ENCODE measurements around the gene TEX14. TPM values are rescaled to one million over a fixed set of nuclear protein-coding genes. Genes with fewer than 3 reads are reported as not detected.

TEX14 gene, protein sequence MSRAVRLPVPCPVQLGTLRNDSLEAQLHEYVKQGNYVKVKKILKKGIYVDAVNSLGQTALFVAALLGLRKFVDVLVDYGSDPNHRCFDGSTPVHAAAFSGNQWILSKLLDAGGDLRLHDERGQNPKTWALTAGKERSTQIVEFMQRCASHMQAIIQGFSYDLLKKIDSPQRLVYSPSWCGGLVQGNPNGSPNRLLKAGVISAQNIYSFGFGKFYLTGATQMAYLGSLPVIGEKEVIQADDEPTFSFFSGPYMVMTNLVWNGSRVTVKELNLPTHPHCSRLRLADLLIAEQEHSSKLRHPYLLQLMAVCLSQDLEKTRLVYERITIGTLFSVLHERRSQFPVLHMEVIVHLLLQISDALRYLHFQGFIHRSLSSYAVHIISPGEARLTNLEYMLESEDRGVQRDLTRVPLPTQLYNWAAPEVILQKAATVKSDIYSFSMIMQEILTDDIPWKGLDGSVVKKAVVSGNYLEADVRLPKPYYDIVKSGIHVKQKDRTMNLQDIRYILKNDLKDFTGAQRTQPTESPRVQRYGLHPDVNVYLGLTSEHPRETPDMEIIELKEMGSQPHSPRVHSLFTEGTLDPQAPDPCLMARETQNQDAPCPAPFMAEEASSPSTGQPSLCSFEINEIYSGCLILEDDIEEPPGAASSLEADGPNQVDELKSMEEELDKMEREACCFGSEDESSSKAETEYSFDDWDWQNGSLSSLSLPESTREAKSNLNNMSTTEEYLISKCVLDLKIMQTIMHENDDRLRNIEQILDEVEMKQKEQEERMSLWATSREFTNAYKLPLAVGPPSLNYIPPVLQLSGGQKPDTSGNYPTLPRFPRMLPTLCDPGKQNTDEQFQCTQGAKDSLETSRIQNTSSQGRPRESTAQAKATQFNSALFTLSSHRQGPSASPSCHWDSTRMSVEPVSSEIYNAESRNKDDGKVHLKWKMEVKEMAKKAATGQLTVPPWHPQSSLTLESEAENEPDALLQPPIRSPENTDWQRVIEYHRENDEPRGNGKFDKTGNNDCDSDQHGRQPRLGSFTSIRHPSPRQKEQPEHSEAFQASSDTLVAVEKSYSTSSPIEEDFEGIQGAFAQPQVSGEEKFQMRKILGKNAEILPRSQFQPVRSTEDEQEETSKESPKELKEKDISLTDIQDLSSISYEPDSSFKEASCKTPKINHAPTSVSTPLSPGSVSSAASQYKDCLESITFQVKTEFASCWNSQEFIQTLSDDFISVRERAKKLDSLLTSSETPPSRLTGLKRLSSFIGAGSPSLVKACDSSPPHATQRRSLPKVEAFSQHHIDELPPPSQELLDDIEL (N-terminal part only)
- under 1 TPM; 0.44 to 0.73 (median 0.70) TPM for polyA plus RNA-seq (ENCODE audit: insufficient read length in 3 of 3)
- long read RNA-seq, donor 1: 0 reads
- long read RNA-seq, donor 2: 0 reads
- long read RNA-seq, donor 3: 0 reads
- long read RNA-seq, donor 4: 0 reads
- long read RNA-seq, donor 5: 0 reads
- long read RNA-seq, donor 6, partial matches to known transcripts: 6 of 6 reads
- long read RNA-seq, donor 6, other reads (novel, unspliced or antisense): 0 of 6 reads
- long read RNA-seq, donor 7: 0 reads
- long read RNA-seq, donor 8: 0 reads
- long read RNA-seq, donor 9: 0 reads
- long read RNA-seq, donor 10, partial matches to known transcripts: 19 of 31 reads
- long read RNA-seq, donor 10, other reads (novel, unspliced or antisense): 12 of 31 reads
- long read RNA-seq, donor 11: 0 reads
- long read RNA-seq, donor 12: 0 reads
- long read RNA-seq, donor 13: 0 reads
- long read RNA-seq, donor 14: 0 reads
- long read RNA-seq, donor 15: 0 reads
- long read RNA-seq, donor 16: 0 reads

DNA sequence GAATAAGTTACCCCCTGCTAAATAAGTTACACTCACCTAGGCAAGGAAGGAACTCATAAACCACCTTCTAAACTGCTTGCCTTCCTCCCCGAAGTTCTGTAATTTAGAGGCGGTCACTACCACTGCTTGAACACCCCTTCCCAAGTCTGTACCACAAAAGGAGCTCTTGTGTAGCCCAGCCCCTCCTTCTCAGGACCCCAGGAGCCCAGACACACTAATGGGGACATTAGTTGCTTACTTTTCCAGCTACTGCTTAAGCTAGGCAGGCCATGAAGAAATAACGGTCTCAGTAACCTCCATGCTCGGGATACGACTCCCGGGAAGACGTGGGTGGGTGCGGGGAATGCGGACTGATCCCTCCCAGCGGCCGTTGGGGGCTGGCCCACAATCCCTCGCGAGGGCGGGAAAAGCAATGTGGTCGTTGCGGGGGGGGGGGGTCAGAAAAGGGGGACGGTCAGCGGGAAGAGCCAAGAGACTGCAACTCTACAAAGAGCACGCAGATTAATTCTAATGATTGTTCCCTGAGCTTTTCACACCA lies at the start of gene TEX14:
Gene TEX14 (minus strand): TSS at position 345 of the 538 bp plus-strand sequence. CDS start 40,044 bp downstream, outside the sequence.
- DNase-seq (ENCODE audit: extremely low read depth in 1 of 11, low read depth in 9 of 11, low spot score in 4 of 11): no peak

DNA sequence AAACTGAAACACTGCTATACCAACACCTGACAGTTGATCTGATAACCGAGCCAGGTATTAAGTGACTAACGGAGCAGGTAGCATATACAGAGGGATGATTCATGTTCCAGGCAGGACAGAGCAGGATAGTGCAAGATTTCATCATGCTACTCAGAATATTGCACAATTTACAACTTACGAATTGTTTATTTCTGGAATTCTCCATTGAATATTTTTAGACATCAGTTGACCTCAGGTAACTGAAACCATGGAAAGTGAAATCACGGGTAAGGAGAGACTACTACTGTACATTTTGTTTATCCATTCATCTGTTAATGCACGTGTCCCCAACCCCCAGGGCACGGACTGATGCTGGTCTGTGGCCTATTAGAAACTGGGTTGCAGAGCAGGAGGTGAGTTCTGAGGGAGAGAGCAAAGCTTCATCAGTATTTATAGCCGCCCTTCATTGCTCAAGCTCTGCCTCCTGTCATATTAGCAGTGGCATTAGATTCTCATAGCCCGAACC lies 49.3 kb upstream of the TEX14 start:
- DNase-seq (ENCODE audit: extremely low read depth in 1 of 11, low read depth in 9 of 11, low spot score in 4 of 11): no peak

DNA sequence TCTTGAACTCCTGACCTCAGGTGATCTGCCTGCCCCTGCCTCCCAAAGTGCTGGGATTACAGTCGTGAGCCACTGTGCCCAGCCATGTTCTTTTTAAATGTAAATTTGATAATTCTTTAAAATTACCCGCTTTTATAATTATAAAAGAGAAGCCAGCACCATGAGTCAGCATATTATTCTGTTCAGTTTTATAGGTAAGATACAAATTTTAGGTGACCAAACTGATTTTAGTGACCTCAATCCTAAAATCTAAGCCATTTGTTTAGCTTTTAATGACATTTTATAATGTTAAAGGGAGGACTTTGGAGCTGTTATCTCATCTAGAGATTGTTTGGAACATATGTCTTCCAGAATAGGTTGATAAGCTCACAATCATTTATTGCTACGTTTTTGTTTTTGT lies 43.0 kb upstream of the TEX14 start:
- no peak for DNase-seq (ENCODE audit: extremely low read depth in 1 of 11, low read depth in 9 of 11, low spot score in 4 of 11)

DNA sequence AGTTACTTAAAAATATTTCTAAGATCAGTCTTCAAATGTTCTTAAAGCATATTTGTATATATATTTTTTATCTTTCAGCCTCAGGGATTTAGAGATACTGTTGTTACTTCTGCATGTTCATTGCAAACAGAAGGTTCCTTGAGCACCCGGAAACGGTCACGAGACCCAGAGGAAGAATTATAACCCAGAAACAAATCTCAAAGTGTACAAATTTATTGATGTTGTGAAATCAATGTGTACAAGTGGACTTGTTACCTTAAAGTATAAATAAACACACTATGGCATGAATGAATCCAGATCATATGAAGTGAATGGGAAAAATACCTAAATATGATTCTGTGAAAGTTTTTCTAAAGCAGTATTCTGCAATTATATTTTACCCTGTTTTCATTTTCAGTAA lies 42.2 kb upstream of the TEX14 start:
- no peak for DNase-seq (ENCODE audit: extremely low read depth in 1 of 11, low read depth in 9 of 11, low spot score in 4 of 11)

DNA sequence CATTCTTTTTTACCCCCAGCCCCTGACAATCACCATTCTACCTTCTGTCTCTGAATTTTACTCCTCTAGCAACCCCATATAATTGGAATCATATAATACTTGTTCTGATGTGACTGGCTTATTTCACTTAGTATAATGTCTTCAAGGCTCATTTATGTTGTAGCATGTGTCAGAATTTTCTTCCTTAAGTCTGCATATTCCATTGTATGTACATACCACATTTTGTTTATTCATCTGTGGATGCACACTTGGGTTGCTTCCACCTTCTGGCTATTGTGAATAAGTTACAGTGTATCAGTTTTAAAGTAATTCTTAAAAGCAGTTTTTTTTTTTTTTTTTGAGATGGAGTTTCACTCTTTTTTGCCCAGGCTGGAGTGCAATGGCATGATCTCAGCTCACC lies 39.1 kb upstream of the TEX14 start:
- DNase-seq (ENCODE audit: extremely low read depth in 1 of 11, low read depth in 9 of 11, low spot score in 4 of 11): no peak

DNA sequence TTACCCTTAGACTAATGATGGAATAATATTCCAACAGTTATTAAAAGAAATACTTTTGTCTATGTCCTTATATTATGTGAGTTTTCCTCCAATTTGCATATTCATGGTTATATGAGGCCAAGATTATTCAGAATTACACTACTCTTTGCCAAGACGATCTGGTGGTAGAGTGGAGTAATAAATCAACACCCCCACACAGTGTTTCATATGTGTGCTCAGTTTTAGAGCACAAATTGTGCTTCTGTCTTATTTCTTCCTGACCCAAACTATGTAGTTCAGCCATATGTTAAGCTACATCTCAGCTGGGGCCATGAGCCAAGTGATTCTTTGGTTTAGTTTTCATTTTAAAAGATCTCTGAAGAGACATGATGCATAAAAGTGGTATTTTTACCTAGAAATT lies 37.0 kb upstream of the TEX14 start:
- DNase-seq (ENCODE audit: extremely low read depth in 1 of 11, low read depth in 9 of 11, low spot score in 4 of 11): no peak

DNA sequence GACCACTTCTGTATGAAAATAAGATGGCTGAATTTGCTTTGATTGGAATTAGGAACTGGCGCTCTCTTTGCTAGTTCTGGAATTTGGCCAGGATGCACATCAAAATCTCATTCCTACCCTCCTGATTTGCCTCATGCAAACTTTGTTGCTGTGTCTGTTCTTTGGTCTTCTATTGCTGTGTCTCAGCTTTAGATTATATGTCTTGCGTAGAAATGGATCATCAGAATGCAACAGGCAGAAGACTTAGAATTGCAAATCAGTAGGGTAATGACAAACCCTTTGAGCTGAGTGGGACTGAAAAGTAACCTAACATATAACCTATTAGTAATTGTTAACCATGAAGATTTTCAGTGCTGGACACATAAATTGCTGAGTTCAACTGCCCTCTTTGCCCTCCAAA lies 30.9 kb upstream of the TEX14 start:
- no peak for DNase-seq (ENCODE audit: extremely low read depth in 1 of 11, low read depth in 9 of 11, low spot score in 4 of 11)

DNA sequence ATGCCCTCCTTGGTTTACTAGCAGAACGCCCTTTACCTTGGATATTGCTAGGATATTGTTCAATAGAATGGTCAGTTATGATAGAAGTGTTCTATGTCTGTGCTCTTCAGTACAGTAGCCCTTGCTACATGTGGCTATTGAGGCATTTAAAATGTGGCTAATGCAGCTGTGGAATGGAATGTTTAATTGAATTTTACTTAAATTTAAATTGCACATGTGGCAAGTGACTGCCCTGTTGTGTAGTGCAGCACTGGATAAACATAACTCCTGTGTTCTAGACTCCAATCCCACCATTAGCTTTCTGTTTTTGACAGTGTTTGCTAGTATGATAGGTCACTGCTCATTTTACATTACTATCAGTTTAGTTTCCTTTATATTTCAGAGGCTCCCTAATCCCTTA lies 30.4 kb upstream of the TEX14 start:
- DNase-seq (ENCODE audit: extremely low read depth in 1 of 11, low read depth in 9 of 11, low spot score in 4 of 11): no peak

DNA sequence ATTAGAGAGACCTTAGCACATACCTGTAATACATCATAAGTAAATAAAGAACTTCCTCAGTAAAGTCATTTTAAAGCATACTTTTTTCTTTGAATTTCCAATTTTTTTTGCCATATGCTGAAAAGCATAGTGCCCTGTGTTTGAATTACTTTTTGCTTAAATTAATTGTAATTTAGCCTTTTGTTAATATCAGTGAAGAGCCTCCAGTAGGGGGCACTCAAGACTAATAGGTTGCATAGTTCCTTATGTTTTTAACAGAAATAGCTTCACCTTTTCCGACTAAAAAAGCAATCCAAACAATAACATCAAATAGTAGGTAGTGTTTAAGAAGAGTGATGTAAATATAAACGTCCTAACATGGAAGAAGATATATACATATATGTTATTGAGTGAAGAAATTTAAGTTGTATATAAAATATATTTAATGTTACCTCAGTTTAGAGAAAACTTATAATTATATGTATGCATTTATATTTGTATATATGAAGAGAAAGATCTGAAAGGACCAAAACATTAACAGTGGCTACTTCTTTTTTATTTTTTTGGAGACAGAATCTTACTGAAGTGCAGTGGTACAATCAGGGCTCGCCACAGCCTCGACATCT lies 19.2 kb upstream of the TEX14 start:
- peak in 7 of 11 donors; percentile 38 to 65 (median 42) for DNase-seq (ENCODE audit: extremely low read depth in 1 of 11, low read depth in 9 of 11, low spot score in 4 of 11)

DNA sequence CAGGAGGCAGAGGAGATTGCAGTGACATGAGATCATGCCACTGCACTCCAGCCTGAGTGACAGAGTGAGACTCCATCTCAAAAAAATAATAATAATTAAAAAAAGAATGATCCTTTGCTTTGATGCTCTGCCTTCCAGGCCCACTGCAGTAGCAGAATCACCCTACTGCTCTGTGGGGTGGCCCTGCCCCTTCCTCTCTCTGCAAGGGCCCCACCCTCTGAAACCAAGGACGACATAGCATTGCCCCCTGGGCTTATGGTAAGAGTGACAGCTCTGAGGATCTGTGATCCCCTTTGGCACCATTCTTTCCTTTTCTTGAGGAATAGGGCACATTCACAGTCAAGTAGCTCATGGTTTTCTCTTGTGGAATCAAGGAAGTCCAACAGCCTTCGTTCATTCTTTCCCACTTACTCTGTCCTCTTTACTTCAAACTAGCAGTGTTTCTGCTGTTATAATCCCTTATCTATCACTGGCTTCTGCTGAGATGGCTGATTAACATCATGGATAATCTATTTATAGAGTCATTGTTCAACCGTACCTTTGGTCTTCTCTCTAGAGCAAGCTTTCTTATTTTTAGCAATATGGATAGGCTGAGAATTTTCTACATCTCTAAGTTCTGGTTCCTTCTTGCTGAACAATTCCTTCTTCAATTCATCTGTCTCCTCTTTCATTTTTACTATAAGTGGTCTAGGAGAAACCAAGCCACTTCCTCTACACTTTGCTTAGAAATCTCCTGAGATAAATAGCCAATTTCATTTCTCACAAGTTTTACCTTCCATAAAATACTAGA lies 14.7 kb upstream of the TEX14 start:
- DNase-seq (ENCODE audit: extremely low read depth in 1 of 11, low read depth in 9 of 11, low spot score in 4 of 11): no peak

DNA sequence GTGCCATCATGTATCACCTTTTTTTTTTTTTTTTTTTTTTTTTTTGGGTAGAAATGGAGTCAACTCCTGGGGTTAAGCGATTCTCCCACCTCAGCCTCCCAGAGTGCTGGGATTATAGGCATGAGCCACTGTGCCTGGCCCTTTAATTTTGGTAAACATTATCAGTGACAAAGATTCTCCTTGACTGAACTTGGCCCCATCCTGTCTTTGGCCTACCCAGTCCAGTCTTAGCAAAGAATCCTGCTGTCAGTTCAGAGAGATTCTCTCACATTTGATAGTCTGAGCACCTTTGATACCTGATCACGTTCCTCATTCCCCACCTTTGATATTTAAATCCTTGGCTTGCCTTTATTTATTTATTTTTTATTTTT lies 12.1 kb upstream of the TEX14 start:
- DNase-seq (ENCODE audit: extremely low read depth in 1 of 11, low read depth in 9 of 11, low spot score in 4 of 11): no peak

DNA sequence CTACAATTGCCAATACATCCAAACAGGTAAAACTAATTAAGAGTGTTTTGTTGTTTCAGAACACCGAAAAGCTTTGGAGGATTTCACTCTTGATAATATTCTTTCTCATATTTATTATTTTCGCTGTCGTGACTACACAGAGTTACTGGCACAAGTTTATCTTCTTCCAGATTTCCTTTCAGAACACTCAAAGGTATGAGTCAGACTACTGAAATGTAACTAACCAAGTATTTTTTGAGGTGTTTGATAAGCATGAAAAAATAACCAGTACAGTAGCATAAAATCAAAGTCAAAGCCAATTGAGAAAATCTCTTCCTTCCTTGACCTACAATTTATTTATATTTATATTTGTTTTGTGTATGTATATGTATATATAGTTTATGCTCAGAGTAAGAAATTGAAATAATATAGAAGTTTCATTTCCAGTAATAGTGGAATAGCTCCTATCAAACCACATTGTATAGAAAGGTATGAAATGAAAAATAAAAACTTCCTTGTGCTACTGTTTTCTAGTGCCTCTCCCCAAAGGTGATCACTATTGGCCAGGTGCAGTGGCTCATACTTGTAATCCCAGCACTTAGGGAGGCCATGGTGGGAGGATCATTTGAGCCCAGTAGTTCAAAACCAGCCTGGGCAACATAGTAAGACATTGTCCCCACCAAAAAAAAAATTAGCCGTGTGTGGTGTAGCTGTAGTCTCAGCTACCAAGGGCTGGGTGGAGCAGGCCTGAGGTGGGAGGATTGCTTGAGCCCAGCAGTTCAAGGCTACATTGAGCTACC lies 11.5 kb upstream of the TEX14 start:
- no peak for DNase-seq (ENCODE audit: extremely low read depth in 1 of 11, low read depth in 9 of 11, low spot score in 4 of 11)

DNA sequence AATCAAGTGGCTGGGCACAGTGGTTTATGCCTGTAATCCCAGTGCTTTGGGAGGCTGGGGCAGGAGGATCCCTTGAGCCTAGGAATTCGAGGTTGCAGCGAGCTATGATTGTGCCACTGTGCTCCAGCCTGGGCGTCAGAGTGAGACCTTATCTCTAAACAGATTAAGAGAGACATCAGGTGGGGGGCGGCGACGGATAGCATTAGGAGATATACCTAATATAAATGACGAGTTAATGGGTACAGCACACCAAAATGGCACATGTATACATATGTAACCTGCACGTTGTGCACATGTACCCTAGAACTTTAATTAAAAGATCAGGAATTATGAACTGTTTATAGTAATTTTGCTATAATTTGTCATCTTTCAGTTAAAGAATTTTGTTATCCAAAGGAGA lies 10.9 kb upstream of the TEX14 start:
- DNase-seq (ENCODE audit: extremely low read depth in 1 of 11, low read depth in 9 of 11, low spot score in 4 of 11): no peak

DNA sequence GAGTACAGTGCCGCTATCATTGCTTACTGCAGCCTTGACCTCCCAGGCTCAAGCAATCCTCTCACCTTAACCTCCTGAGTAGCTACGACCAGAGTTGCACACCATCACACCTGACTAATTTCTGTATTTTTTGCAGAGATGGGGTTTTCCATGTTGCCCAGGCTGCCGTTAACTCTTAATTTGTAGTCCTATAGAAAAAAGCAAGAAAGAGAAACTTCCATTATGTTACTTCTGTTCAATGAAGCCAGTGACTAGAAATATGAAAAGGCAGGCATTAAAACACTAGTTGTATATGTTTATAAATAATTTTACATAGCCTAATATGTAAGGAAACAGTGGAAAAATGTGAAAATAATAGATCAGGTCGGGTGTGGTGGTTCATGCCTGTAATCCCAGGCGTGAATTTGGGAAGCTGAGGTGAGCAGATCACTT lies 10.2 kb upstream of the TEX14 start:
- no peak for DNase-seq (ENCODE audit: extremely low read depth in 1 of 11, low read depth in 9 of 11, low spot score in 4 of 11)

DNA sequence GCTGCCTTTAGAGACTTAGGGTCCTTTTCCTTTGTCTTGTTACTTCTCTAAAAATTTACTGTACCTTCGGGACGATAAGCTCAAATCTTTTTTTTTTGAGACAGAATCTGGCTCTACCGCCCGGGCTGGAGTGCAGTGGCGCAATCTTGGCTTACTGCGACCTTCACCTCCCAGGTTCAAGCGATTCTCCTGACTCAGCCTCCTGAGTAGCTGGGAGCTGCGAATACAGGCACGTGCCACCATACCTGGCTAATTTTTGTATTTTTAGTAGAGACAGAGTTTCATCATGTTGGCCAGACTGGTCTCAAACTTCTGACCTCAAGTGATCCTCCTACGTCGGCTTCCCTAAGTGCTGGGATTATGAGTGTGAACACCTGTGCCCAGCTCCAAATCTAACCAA lies 7.9 kb upstream of the TEX14 start:
- no peak for DNase-seq (ENCODE audit: extremely low read depth in 1 of 11, low read depth in 9 of 11, low spot score in 4 of 11)

DNA sequence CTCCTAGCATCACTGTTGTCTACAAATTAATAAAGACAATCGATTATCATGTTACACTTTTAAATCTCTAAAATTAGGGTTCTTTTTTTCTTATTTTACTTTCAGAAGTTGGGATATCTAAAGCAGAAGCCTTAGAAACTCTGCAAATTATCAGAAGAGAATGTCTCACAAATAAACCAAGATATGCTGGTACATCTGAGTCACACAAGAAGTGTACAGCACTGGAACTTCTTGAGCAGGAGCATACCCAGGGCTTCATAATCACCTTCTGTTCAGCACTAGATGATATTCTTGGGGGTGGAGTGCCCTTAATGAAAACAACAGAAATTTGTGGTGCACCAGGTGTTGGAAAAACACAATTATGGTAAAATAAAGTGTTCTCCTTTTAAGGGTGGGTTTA lies 3.0 kb upstream of the TEX14 start:
- no peak for DNase-seq (ENCODE audit: extremely low read depth in 1 of 11, low read depth in 9 of 11, low spot score in 4 of 11)
